H1 (cell line): Measurements from ENCODE around the gene DOK6. TPM values are rescaled to one million over a fixed set of nuclear protein-coding genes. Genes with fewer than 3 reads are reported as not detected.

Experiments used
- CHD2 ChIP-seq: IDR thresholded peaks from 2 replicates; pipeline ENCODE4 v1.6.1; 2012; ENCODE audit warnings: low read length, improper control_type of control experiment
- CTBP2 ChIP-seq: IDR thresholded peaks from 2 replicates; pipeline ENCODE4 v1.7.0; 2011; ENCODE audit warnings: borderline replicate concordance, mild to moderate bottlenecking, moderate library complexity, mixed read lengths, low read length; ENCODE audit not compliant: insufficient read depth, insufficient read length
- MAFK ChIP-seq: IDR thresholded peaks from 2 replicates; pipeline ENCODE4 v1.6.1; 2012; ENCODE audit warnings: low read depth, mild to moderate bottlenecking, improper control_type of control experiment, low read length
- NANOG ChIP-seq: IDR thresholded peaks from 2 replicates; pipeline ENCODE4 v1.6.1; 2011; ENCODE audit warnings: low read length, low read depth, mild to moderate bottlenecking, inconsistent platforms; ENCODE audit not compliant: insufficient read depth, poor library complexity, severe bottlenecking
- RBBP5 ChIP-seq: IDR thresholded peaks from 2 replicates; pipeline ENCODE4 v1.7.1; 2012; ENCODE audit warnings: low read depth, mild to moderate bottlenecking, inconsistent platforms, low read length, moderate library complexity, borderline replicate concordance
- SIN3A ChIP-seq, 2 experiments: IDR thresholded peaks in 1 of 2; conservative IDR thresholded peaks in 1 of 2; 2 replicates each; pipeline ENCODE4 v1.6.1; 2011 to 2012; ENCODE audit warnings: low read length in 2 of 2, improper control_type of control experiment in 1 of 2, low read depth in 1 of 2, mild to moderate bottlenecking in 1 of 2
- SP1 ChIP-seq: IDR thresholded peaks from 2 replicates; pipeline ENCODE4 v1.6.1; 2011; ENCODE audit warnings: low read depth, low read length
- SUZ12 ChIP-seq: fragments of 200-600 bp; sonication (generic); IDR thresholded peaks from 2 replicates; pipeline ENCODE4 v1.6.1; 2012; ENCODE audit warnings: mild to moderate bottlenecking, inconsistent platforms, low read length, moderate library complexity, mixed read lengths
- polyA plus RNA-seq, 7 experiments: library from polyadenylated mRNA; depleted of rRNA in 3 of 7; stranded (reverse) in 5 of 7; unstranded in 2 of 7; fragments of >200 nt in 5 of 7; fragments of 200-250 nt in 2 of 7; gene quantifications; 1 replicate in 5 of 7; 2 replicates in 1 of 7; 4 replicates in 1 of 7; pipeline versions ENCODE4 v1.2.1 to v1.2.3, GENCODE V29; 2011 to 2013; ENCODE audit warnings: missing spikeins in 2 of 7, mixed read lengths in 2 of 7
- total RNA-seq: library from RNA; stranded (reverse); fragmentation: NEBNext Ultra II Directional; extraction: Animal tissue kit (Norgen Biotek cat#: 25700); gene quantifications from 2 replicates; pipeline ENCODE4 v1.2.1, GENCODE V29; 2021
- TF ChIP-seq, protein P1 (sequence below): IDR thresholded peaks from 2 replicates; pipeline ENCODE4 v1.6.1; 2012; ENCODE audit warnings: inconsistent platforms

Gene DOK6
- total and polyA plus RNA-seq, 2 of the 8 experiments (the other 6 are each of a cell fraction or from before 2014, with no cell fraction given): 0.33 to 0.50 TPM

- TF ChIP-seq SIN3A (conservative IDR thresholded peaks at IDR 0.05 in 1 of 2, IDR thresholded peaks at IDR 0.05 in 1 of 2; ENCODE audit: low read depth in 1 of 2, low read length in 2 of 2) (no peak), RBBP5 (no peak), SUZ12 (no peak; the same call in 1 of the 2 replicates), NANOG (no peak), CTBP2 (peak; percentile 69), MAFK (no peak), CHD2 (no peak), SP1 (no peak)
- TF ChIP-seq, protein P1, sequence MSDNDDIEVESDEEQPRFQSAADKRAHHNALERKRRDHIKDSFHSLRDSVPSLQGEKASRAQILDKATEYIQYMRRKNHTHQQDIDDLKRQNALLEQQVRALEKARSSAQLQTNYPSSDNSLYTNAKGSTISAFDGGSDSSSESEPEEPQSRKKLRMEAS: peak; percentile 40
These were observed 711 bp downstream of the DOK6 start (continued) for GRCh38 chr18:69401226-69401971.
